HG02763 (cell line): Measurements from ENCODE around the gene TEKTIP1.

ENCODE experiments used
- ATAC-seq: cut with Tn5 transposase; IDR thresholded peaks from one replicate; pipeline ENCODE4 v1.9.1; 2021; ENCODE audit warnings: mild to moderate bottlenecking, moderate library complexity; ENCODE audit not compliant: unreplicated experiment

Gene TEKTIP1

DNA sequence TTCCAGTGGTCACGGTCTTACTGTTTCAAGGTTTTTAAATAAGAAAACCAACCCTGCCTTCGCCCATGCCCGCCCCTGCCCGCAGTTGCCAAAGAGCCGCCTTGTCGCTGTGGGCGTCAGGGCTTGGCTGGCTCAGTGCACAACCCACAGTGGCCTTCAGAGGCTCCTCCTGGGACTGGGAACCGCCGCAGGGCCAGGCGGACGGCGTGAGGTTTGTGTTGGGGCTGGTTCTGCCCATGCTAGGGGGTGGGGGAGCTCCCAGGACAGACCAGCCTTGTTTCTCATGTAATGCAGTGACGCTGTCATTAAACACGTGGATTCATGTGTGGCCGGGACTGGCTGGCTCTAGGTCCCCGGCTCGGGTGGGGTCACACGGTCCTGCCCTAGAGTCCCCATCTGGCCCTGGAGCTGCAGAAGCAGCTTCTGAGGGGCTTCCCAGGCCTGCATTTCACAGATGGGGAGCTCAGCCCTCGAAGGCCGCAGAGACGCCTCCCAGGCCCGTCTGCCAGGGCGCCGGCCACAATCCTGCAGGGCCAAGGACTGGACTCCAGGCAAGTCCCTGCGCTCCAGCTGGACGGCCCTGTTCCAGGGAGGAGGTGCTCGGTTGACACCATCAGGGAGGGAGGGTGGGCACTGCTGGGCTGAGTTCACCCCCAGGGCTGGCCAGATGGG lies 2.4 kb upstream of the TEKTIP1 start:
- ATAC-seq: no peak

- no peak for ATAC-seq
Observed at GRCh38 chr19:3537101-3537437, 1.9 kb upstream of the TEKTIP1 start.

- ATAC-seq: no peak
Observed at GRCh38 chr19:3537438-3538240, 1.3 kb upstream of the TEKTIP1 start.

DNA sequence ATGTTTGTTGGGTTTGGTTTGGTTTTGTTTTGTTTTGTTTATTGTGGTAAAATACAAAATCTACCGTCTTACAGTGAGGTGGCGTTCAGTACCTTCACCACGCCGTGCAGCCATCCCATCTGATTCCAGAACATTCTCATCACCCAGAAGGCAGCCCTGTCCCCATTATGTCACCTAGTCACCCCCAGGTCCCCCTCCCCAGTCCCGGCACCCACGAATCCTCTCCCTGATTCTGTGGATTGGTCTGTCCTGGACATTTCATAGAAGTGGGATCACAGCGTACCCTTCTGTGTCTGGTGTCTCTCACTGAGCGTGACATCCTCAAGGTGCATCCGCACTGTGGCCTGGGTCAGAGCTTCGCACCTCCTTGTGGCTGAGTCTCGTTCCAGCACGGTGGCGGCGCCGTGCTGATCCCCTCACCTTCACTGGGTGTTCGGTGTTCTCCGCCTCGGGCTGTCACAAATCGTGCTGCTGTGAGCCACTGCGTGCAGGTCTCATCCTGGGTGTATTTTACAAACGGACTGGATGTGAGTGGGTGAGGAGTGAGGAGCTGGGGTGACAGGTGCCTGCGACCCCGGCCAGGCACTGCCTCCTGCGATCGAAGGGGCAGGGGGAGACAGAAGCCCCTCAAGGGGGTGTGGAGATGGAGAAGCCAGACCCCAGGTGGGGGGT lies 580 bp upstream of the TEKTIP1 start:
- no peak for ATAC-seq

GRCh38 chr19:3539756-3540118 lies 763 bp downstream of the TEKTIP1 start:
- ATAC-seq: no peak

DNA sequence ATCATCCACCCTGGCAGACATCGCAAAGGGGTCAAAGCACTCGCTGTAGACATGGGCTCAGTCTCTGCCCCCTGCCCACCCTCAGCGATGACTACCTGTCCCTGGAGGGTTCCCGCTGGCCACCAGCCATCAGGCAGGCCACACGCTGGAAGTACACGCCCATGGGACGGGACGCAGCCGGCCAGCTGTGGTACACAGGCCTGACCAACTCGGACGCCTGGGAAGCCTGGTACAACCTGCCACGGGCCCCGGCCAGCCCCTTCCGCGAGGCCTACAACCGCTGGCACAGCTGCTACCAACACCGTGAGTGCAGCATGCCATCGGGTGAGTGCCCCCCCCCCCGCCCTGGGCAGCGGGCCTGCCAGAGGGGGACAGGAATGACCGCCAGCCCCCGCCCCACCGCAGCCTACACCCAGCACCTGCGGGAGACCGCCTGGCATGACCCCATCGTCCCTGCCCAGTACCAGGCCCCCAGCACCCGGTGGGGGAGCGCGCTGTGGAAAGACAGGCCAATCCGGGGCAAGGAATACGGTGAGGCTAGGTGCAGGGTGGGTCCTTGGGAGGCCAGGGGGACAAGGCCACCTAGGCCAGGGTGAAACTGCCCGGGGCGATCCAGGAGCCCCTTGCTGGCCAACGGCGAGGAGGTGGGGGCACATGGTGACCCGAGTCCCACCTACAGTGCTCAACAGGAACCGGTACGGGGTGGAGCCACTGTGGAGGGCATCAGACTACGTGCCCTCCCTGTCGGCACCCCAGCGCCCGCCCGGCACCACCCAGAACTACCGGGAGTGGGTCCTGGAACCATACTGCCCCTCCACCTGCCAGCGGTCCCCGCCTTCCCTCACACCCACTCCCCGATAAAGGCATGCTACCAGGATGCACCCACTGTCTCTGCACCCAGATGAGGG lies 4.4 kb downstream of the TEKTIP1 start:
- ATAC-seq: no peak

DNA sequence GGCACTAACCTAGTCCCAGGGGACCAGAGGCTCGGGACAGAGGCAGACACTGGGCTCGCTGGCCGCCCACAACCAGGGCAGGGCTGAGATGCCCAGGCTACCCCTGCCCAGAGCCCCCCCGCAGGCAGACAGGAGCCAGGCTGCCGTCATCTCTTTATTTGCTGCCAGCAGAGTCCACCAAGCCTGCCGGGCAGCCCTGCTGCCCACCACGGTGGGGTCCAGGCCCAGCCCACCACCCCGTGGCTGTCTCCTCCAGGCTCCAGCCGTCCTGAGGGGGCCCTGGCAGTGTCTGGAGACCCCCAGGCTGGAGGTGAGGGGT lies 5.0 kb downstream of the TEKTIP1 start:
- ATAC-seq: no peak

- ATAC-seq: no peak
Observed at GRCh38 chr19:3544742-3545668, 6.0 kb downstream of the TEKTIP1 start.

GRCh38 chr19:3545669-3546034 lies 6.7 kb downstream of the TEKTIP1 start:
- no peak for ATAC-seq

GRCh38 chr19:3546119-3546518 lies 7.1 kb downstream of the TEKTIP1 start:
- ATAC-seq: no peak

DNA sequence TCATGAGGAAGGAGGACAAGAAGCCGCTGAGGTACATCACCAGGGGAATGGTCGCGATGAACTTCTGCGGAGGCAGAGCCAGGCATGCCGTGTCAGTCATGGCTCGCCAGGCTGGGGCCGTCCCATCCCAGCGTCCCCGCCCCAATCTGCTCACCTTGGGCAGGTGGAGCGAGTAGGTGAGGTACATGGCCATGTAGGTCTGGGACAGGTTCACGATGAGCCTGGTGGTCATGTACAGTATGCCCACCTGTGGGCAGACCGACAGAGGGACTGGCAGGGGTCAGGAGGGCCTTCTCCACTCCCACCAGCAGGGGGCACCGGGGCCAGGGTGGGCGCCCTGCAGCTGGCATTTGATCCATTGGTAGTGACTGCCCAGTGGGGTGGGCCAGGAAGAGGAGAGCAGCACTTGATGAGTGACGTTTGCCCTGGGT lies 8.3 kb downstream of the TEKTIP1 start:
- no peak for ATAC-seq

GRCh38 chr19:3547767-3548282 lies 8.9 kb downstream of the TEKTIP1 start:
- no peak for ATAC-seq

DNA sequence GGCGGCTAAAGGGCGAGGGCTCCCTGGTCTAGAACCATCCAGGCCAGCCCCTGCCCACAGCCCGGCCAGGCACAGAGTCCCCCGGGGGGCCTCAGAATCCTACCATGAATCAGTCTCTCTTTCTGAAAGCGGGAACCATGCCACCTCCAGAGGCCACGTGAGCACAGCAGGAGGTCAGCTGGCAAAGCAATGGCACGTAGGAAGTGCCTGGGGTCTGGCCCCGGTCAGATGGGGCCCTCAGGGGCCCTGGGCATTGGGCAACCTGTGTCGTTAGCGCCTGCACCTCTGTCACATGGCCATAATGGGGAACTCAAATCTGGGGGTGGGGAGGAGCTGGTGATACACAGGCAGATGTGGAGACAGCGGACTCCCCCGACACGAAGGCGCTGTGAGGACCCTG lies 9.6 kb downstream of the TEKTIP1 start:
- ATAC-seq: no peak

GRCh38 chr19:3549816-3550215 lies 10.8 kb downstream of the TEKTIP1 start:
- no peak for ATAC-seq

GRCh38 chr19:3550947-3551791 lies 12.2 kb downstream of the TEKTIP1 start:
- ATAC-seq: no peak

GRCh38 chr19:3551792-3552095 lies 12.8 kb downstream of the TEKTIP1 start:
- no peak for ATAC-seq

GRCh38 chr19:3554254-3555083 lies 15.5 kb downstream of the TEKTIP1 start:
- no peak for ATAC-seq

GRCh38 chr19:3555653-3556422 lies 16.9 kb downstream of the TEKTIP1 start:
- ATAC-seq: no peak
